GM12878 (cell line): ENCODE data around the gene OTULIN. TPM values are rescaled to one million over a fixed set of nuclear protein-coding genes. Genes with fewer than 3 reads are reported as not detected.

Experiments used
- ATAC-seq: fragments of 200-7000 bp; cut with Tn5 transposase; 3 replicates; pipeline ENCODE4 v1.9.1; 2020; ENCODE audit warnings: mild to moderate bottlenecking, moderate library complexity
- BruUV-seq: library from RNA; stranded (reverse); fragments of 400-500 nt; replicated peaks from 2 replicates; lab custom pipeline; 2021; lab: Mats Ljungman, UMichigan
- CTCF ChIA-PET: fragments of 300-600 bp; sonication (Branson Sonifier 250); formaldehyde crosslinking; extraction: SDS; loops from one replicate; lab custom pipeline; 2021; ENCODE audit warnings: inconsistent platforms; lab: Yijun Ruan, JAX
- POLR2A ChIA-PET: fragments of 350-600 bp; formaldehyde crosslinking; extraction: SDS; loops from one replicate; lab custom pipeline; 2021; ENCODE audit warnings: inconsistent platforms; lab: Charles Lee
- RAD21 ChIA-PET: fragments of 300-600 bp; sonication (Branson Sonifier 250); formaldehyde crosslinking; loops from one replicate; lab custom pipeline; 2023; ENCODE audit warnings: antibody characterized with exemption; ENCODE audit not compliant: unreplicated experiment; lab: Charles Lee
- SMC1A ChIA-PET: fragments of 300-600 bp; sonication (Branson Sonifier 250); formaldehyde crosslinking; loops from one replicate; lab custom pipeline; 2023; ENCODE audit not compliant: unreplicated experiment, uncharacterized antibody; lab: Charles Lee
- DNase-seq: peaks from one replicate; pipeline ENCODE4 v3.0.0-alpha.2; 2011; ENCODE audit warnings: low read depth, low spot score
- FAIRE-seq: peaks from 3 replicates; lab custom pipeline; 2011; peaks lifted over from hg19 to GRCh38; lab: Jason Lieb, UNC
- H2AFZ ChIP-seq: 2 replicates; pipeline ENCODE4 v1.6.0; 2011; ENCODE audit warnings: low read depth, low read length, control low read depth; ENCODE audit not compliant: control insufficient read depth
- H3K27ac ChIP-seq: 2 replicates; pipeline ENCODE4 v1.5.1; 2011; ENCODE audit warnings: control low read depth; ENCODE audit not compliant: control insufficient read depth, insufficient read depth
- H3K27me3 ChIP-seq, 2 experiments: replicated peaks in 1 of 2; 2 replicates each; pipeline versions ENCODE4 v1.6.0 to v1.6.1; 2011; ENCODE audit warnings: low read length in 1 of 2; ENCODE audit not compliant: control insufficient read depth in 2 of 2, insufficient read depth in 2 of 2
- H3K36me3 ChIP-seq, 2 experiments: 2 replicates each; pipeline ENCODE4 v1.5.1; 2011; ENCODE audit warnings: low read length in 1 of 2; ENCODE audit not compliant: control insufficient read depth in 2 of 2, insufficient read depth in 2 of 2
- H3K4me1 ChIP-seq: 2 replicates; pipeline ENCODE4 v1.6.1; 2011; ENCODE audit warnings: mild to moderate bottlenecking, low read length, moderate library complexity, mixed read lengths; ENCODE audit not compliant: control insufficient read depth, insufficient read depth
- H3K4me2 ChIP-seq: 2 replicates; pipeline ENCODE4 v1.6.0; 2011; ENCODE audit warnings: control low read depth; ENCODE audit not compliant: control insufficient read depth, insufficient read depth
- H3K4me3 ChIP-seq: fragments of 200-600 bp; sonication (generic); 2 replicates; pipeline ENCODE4 v1.5.1; 2016
- H3K79me2 ChIP-seq: 2 replicates; pipeline ENCODE4 v1.6.0; 2011; ENCODE audit warnings: low read length; ENCODE audit not compliant: control insufficient read depth, insufficient read depth
- H3K9ac ChIP-seq: 2 replicates; pipeline ENCODE4 v1.8.0; 2011; ENCODE audit warnings: low read length, control low read depth, mixed read lengths; ENCODE audit not compliant: control insufficient read depth, insufficient read depth
- H3K9me3 ChIP-seq: replicated peaks from 3 replicates; pipeline ENCODE4 v1.5.1; 2011; ENCODE audit warnings: mild to moderate bottlenecking, low read length; ENCODE audit not compliant: control insufficient read depth, insufficient read depth
- H4K20me1 ChIP-seq: 2 replicates; pipeline ENCODE4 v1.6.0; 2011; ENCODE audit not compliant: control insufficient read depth, insufficient read depth
- ATF7 ChIP-seq: fragments of 450-650 bp; IDR thresholded peaks from 2 replicates; pipeline ENCODE4 v1.6.1; 2016; ENCODE audit warnings: low read depth, mild to moderate bottlenecking
- CUX1 ChIP-seq: IDR thresholded peaks from 2 replicates; pipeline ENCODE4 v1.6.1; 2012; ENCODE audit warnings: improper control_type of control experiment, low read depth, low read length; ENCODE audit not compliant: insufficient replicate concordance
- IRF5 ChIP-seq: fragments of 450-650 bp; IDR thresholded peaks from 2 replicates; pipeline ENCODE4 v1.6.1; 2017; ENCODE audit warnings: borderline replicate concordance
- RB1 ChIP-seq: fragments of 450-650 bp; formaldehyde crosslinking; IDR thresholded peaks from 2 replicates; pipeline ENCODE4 v1.6.1; 2017; ENCODE audit warnings: mild to moderate bottlenecking, borderline replicate concordance
- RCOR1 ChIP-seq: conservative IDR thresholded peaks from 2 replicates; pipeline ENCODE4 v1.6.1; 2012; ENCODE audit warnings: low read depth, low read length, improper control_type of control experiment
- SRF ChIP-seq, 2 experiments: IDR thresholded peaks; 2 replicates each; pipeline ENCODE4 v1.6.1; 2011; ENCODE audit warnings: low read depth in 2 of 2, low read length in 2 of 2, mild to moderate bottlenecking in 1 of 2, moderate library complexity in 1 of 2
- ZBTB40 ChIP-seq: fragments of 450-650 bp; IDR thresholded peaks from 2 replicates; pipeline ENCODE4 v1.6.1; 2016; ENCODE audit warnings: mild to moderate bottlenecking, moderate library complexity, borderline replicate concordance
- WGBS: methylation state at CpG from one replicate; pipeline ENCODE4 v1.1.6; 2016; ENCODE audit warnings: low lambda C conversion rate; ENCODE audit not compliant: insufficient replicate concordance, insufficient coverage; ENCODE audit errors: missing lambda C conversion rate; 5-methylcytosine and 5-hydroxymethylcytosine counted together
- in situ Hi-C: fragments of 300-500 bp; cut with MboI; formaldehyde crosslinking; loops from 9 replicates; pipeline ENCODE4 v1.14.3; 2018; ENCODE audit warnings: mixed read lengths
- intact Hi-C: fragments of 100-400 bp; cut with micrococcal nuclease; formaldehyde crosslinking; loops from one replicate; pipeline ENCODE4 v1.14.2; 2022; ENCODE audit not compliant: unreplicated experiment
- polyA plus RNA-seq, 11 experiments: library from polyadenylated mRNA; depleted of rRNA in 4 of 11; unstranded in 6 of 11; stranded (reverse) in 5 of 11; fragments of >200 nt; fragmentation: Nextera tagmentation in 4 of 11; fragmentation: Illumina TruSeq in 1 of 11; extraction: Ambion mirVana in 4 of 11; extraction: Trizol in 1 of 11; gene quantifications; 1 replicate in 1 of 11; 2 replicates in 10 of 11; pipeline versions ENCODE4 v1.2.1 to v1.2.3, GENCODE V29; 2011 to 2016; ENCODE audit warnings: inconsistent platforms in 2 of 11, missing spikeins in 2 of 11, low read depth in 1 of 11
- total RNA-seq, 4 experiments: library from RNA; depleted of rRNA in 3 of 4; stranded (reverse); fragments of >200 nt in 3 of 4; fragmentation: Illumina TruSeq in 1 of 4; extraction: Trizol in 1 of 4; gene quantifications; 2 replicates each; pipeline versions ENCODE4 v1.2.1 to v1.2.3, GENCODE V29; 2013 to 2021

The OTULIN gene
- total and polyA plus RNA-seq, 10 of the 15 experiments (the other 5 are each of a cell fraction or from before 2014, with no cell fraction given): 6.6 to 70.5 (median 28.7) TPM

GRCh38 chr5:14705556-14705955 lies 41.0 kb downstream of the OTULIN start (continued):
- TF ChIP-seq IRF5: no peak
- TF ChIP-seq RCOR1: no peak
- no peak for TF ChIP-seq CUX1
- TF ChIP-seq ATF7: no peak

GRCh38 chr5:14706615-14707021 lies 42.1 kb downstream of the OTULIN start:
- intact Hi-C loops: no loop called here
- DNase-seq: no peak
- ATAC-seq: no peak

More at GRCh38 chr5:14706615-14707021, 42.1 kb downstream of the OTULIN start:
- Histone ChIP-seq H3K27ac (no peak overlapping the region), H2AFZ (no peak overlapping the region), H3K27me3 (no peaks in the 10 kb centered on the region), H3K9ac (no peak overlapping the region), H3K9me3 (no peaks in the 10 kb centered on the region), H3K36me3 (peaks cover 19 to 35% of the 10 kb centered on the region in 2 experiments), H4K20me1 (no peaks in the 10 kb centered on the region), H3K4me3 (no peak overlapping the region), H3K4me1 (no peaks in the 10 kb centered on the region)
- FAIRE-seq: no peak
- RAD21 ChIA-PET: no interaction called here
- in situ Hi-C loops: loop anchor here (25.0 kb wide), 1 partner anchor 1756 kb away; the partner anchor contains the start of gene ZNF622
- TF ChIP-seq SRF (IDR thresholded peaks at IDR 0.05; ENCODE audit: low read depth in 2 of 2, low read length in 2 of 2): peak in 1 of 2 experiments; percentile 18; a peak in 1 of 4 replicates
- TF ChIP-seq ZBTB40: no peak
- no peak for TF ChIP-seq RB1
- TF ChIP-seq, all 136 proteins: peak for 1
- 55% methylated on average over 6 of the region's 6 CpGs for WGBS
- CTCF ChIA-PET: interaction anchor here (1.2 to 1.3 kb wide), 2 partner anchors 20 to 58 kb away, joined by 3 read pairs; no protein-coding TSS in a partner anchor
- SMC1A ChIA-PET: interaction anchor here (1.2 to 1.6 kb wide), 2 partner anchors 18 to 21 kb away, joined by 3 to 8 read pairs; no protein-coding TSS in a partner anchor
- POLR2A ChIA-PET: interaction anchor here (1.5 kb wide), 1 partner anchor 9 kb away, joined by 5 read pairs; no protein-coding TSS in a partner anchor
- BruUV-seq: no TSS peak
- H3K4me2 ChIP-seq: no peak overlapping the region
- no peaks in the 10 kb centered on the region for H3K79me2 ChIP-seq
